K562 (cell line): ENCODE data around the gene OR2H2. TPM values are rescaled to one million over a fixed set of nuclear protein-coding genes. Genes with fewer than 3 reads are reported as not detected.

ENCODE experiments used
- BMI1 ChIP-seq: fragments of 150-350 bp; IDR thresholded peaks from 2 replicates; pipeline ENCODE4 v1.6.1; 2014; ENCODE audit warnings: low read length
- CHD7 ChIP-seq: fragments of 200-600 bp; sonication (generic); IDR thresholded peaks from one replicate; pipeline ENCODE4 v1.6.1; 2012; ENCODE audit warnings: mild to moderate bottlenecking, low read depth, low read length, inconsistent platforms
- DACH1 ChIP-seq: fragments of 450-650 bp; IDR thresholded peaks from 2 replicates; pipeline ENCODE4 v1.6.1; 2018; ENCODE audit not compliant: partially characterized antibody
- NR3C1 ChIP-seq: sonication (generic); formaldehyde crosslinking; IDR thresholded peaks from 2 replicates; pipeline ENCODE4 v1.8.1; 2022; ENCODE audit warnings: missing genetic modification reagents
- PURB ChIP-seq: sonication (generic); formaldehyde crosslinking; IDR thresholded peaks from 2 replicates; pipeline ENCODE4 v1.9.0; 2021; ENCODE audit warnings: low read depth, mild to moderate bottlenecking, missing genetic modification reagents
- SFPQ ChIP-seq: fragments of 200-400 bp; formaldehyde crosslinking; IDR thresholded peaks from 2 replicates; pipeline ENCODE4 v1.6.1; 2017; ENCODE audit warnings: mild to moderate bottlenecking, low read depth, low read length, moderate library complexity
- SMAD1 ChIP-seq: fragments of 150-350 bp; IDR thresholded peaks from 2 replicates; pipeline ENCODE4 v1.6.1; 2014; ENCODE audit warnings: low read length, low read depth; ENCODE audit not compliant: partially characterized antibody
- SP2 ChIP-seq: IDR thresholded peaks from 2 replicates; pipeline ENCODE4 v1.6.1; 2011; ENCODE audit warnings: mild to moderate bottlenecking, low read depth, low read length, moderate library complexity; ENCODE audit not compliant: poor library complexity, severe bottlenecking; ENCODE audit errors: extremely low read depth
- ZNF184 ChIP-seq: sonication (generic); formaldehyde crosslinking; IDR thresholded peaks from 2 replicates; pipeline ENCODE4 v1.5.0; 2020; ENCODE audit warnings: missing genetic modification reagents
- ZNF507 ChIP-seq: conservative IDR thresholded peaks from 2 replicates; pipeline ENCODE4 v1.6.1; 2017; ENCODE audit warnings: missing genetic modification characterization, missing compliant biosample characterization
- ZNF780A ChIP-seq: fragments of 250-450 bp; sonication (Bioruptor Pico); IDR thresholded peaks from 2 replicates; pipeline ENCODE4 v1.5.0; 2021; ENCODE audit warnings: mild to moderate bottlenecking
- polyA plus RNA-seq, 8 experiments: library from polyadenylated mRNA; depleted of rRNA in 4 of 8; stranded (reverse) in 5 of 8; unstranded in 3 of 8; fragments of >200 nt; fragmentation: Nextera tagmentation in 2 of 8; fragmentation: Illumina TruSeq in 1 of 8; extraction: Ambion mirVana in 2 of 8; extraction: Trizol in 1 of 8; gene quantifications; 2 replicates each; pipeline versions ENCODE4 v1.2.1 to v1.2.3, GENCODE V29; 2011 to 2014; ENCODE audit warnings: inconsistent platforms in 1 of 8, missing spikeins in 1 of 8
- total RNA-seq, 7 experiments: library from RNA; depleted of rRNA in 6 of 7; stranded (reverse); fragments of >200 nt in 6 of 7; fragmentation: Illumina TruSeq in 2 of 7; extraction: Trizol in 2 of 7; gene quantifications; 2 replicates each; pipeline versions ENCODE4 v1.2.1 to v1.2.3, GENCODE V29; 2011 to 2021; ENCODE audit warnings: low replicate concordance in 1 of 7
- TF ChIP-seq, protein P1 (sequence below): sonication (generic); formaldehyde crosslinking; IDR thresholded peaks from 2 replicates; pipeline ENCODE4 v1.8.1; 2023; ENCODE audit warnings: mild to moderate bottlenecking, missing genetic modification reagents

Gene OR2H2
- total and polyA plus RNA-seq, 9 of the 15 experiments (the other 6 are each of a cell fraction or from before 2014, with no cell fraction given), result not detected

DNA sequence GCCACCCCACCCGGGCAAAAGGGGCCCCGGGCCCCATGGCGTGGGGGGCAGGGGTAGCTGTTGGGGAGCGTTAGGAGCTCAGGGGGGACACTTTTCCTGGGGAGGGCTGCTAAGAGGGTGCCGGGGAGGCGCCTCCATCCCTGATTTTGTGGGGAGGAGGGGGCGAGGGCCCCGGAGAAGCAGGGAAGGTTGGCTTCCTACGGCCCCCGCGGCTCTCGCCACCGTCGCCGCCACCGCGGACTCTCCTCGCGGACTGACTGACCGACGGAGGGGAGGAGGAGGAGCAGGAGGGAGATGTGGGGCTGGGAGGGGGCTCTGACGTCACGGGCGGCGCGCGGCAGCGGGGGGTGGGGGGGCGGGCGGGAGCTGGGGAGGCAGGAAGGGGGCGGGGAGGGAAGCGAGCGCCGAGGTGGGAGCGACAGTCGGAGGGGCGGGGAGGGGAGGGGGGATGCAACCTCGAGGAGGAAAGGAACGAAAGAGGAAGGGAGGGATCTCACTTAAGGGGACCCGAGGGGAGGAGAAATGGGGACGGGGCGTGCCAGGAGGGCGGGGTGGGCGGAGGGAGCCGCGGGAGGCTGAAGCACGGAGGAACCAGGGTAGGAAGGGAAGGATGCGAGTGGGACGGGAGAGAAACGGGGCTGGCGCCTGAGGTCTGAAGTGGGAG is 43.0 kb downstream of the OR2H2 start (continued):
- TF ChIP-seq, protein P1, sequence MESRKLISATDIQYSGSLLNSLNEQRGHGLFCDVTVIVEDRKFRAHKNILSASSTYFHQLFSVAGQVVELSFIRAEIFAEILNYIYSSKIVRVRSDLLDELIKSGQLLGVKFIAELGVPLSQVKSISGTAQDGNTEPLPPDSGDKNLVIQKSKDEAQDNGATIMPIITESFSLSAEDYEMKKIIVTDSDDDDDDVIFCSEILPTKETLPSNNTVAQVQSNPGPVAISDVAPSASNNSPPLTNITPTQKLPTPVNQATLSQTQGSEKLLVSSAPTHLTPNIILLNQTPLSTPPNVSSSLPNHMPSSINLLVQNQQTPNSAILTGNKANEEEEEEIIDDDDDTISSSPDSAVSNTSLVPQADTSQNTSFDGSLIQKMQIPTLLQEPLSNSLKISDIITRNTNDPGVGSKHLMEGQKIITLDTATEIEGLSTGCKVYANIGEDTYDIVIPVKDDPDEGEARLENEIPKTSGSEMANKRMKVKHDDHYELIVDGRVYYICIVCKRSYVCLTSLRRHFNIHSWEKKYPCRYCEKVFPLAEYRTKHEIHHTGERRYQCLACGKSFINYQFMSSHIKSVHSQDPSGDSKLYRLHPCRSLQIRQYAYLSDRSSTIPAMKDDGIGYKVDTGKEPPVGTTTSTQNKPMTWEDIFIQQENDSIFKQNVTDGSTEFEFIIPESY (CRISPR knock-in tag), result no peak
- TF ChIP-seq SFPQ (no peak), CHD7 (no peak), SMAD1 (no peak), DACH1 (no peak), PURB (CRISPR knock-in tag) (no peak), ZNF184 (CRISPR knock-in tag) (no peak), ZNF507 (no peak), SP2 (no peak), NR3C1 (no peak), BMI1 (no peak), ZNF780A (CRISPR knock-in tag) (no peak)
